Gastrocnemius medialis (tissue), 4 donors: ENCODE results near the gene PNMA5.

Experiments
- POLR2A ChIP-seq, 2 donors: fragments of 450-650 bp; IDR thresholded peaks; one replicate each; pipeline ENCODE4 v1.6.1; 2017; ENCODE audit warnings: antibody characterized with exemption in 2 of 2, mild to moderate bottlenecking in 2 of 2, moderate library complexity in 2 of 2
- TF ChIP-seq, protein P1 (sequence below), 5 experiments: fragments of 450-650 bp in 3 of 5; fragments of 200-600 bp in 2 of 5; sonication (generic) in 2 of 5; IDR thresholded peaks in 4 of 5; conservative IDR thresholded peaks in 1 of 5; 1 replicate in 4 of 5; 2 replicates in 1 of 5; pipeline ENCODE4 v1.5.1; 2016 to 2019; ENCODE audit warnings: antibody characterized with exemption in 5 of 5, mild to moderate bottlenecking in 3 of 5, moderate library complexity in 3 of 5

DNA sequence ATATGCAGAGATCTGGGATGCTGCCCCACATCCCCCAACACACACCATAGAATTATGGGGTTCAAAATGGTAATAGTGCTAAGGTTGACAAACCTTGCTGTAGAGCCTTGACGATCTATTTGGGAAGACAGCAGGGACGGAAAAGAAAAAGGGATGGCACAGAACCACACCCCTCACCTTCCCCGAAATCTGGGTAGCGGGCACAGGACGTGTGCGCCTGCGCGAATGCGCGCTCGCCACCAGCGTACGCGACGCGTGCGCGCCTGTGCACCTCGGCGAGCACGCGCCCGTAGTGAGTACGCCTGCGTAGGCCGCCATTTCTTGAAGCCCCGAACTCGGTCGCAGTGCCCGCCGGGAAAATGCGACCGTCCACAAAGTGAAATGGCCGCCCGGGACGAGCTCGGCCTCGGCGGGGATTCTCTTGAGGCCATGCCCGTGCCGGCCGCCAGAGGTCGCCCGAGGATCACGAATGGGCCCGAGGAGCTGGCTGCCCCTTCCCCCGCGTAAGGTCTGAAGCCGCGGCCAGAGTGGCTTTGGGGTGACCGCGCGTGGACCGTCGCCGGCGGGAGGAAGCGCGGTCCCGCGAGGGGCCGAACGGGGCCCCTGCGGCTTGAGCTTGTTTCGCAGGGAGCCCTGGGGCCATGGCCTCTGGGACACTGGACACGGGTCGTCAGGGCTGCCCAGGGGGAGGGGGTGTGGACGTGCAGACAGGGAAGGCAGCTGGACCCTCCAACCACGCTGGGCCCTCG, 52.4 kb downstream of the PNMA5 start:
- TF ChIP-seq, protein P1, sequence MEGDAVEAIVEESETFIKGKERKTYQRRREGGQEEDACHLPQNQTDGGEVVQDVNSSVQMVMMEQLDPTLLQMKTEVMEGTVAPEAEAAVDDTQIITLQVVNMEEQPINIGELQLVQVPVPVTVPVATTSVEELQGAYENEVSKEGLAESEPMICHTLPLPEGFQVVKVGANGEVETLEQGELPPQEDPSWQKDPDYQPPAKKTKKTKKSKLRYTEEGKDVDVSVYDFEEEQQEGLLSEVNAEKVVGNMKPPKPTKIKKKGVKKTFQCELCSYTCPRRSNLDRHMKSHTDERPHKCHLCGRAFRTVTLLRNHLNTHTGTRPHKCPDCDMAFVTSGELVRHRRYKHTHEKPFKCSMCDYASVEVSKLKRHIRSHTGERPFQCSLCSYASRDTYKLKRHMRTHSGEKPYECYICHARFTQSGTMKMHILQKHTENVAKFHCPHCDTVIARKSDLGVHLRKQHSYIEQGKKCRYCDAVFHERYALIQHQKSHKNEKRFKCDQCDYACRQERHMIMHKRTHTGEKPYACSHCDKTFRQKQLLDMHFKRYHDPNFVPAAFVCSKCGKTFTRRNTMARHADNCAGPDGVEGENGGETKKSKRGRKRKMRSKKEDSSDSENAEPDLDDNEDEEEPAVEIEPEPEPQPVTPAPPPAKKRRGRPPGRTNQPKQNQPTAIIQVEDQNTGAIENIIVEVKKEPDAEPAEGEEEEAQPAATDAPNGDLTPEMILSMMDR (IDR thresholded peaks at IDR 0.05 in 4 of 5, conservative IDR thresholded peaks at IDR 0.05 in 1 of 5) = peak; percentile 75 to 97 (median 85)
- no peak for TF ChIP-seq POLR2A (IDR thresholded peaks at IDR 0.05)
